Activated CD8-positive, alpha-beta T cell treated with anti-CD3 and anti-CD28 coated beads, Interleukin-2, amount 10 ng/mL, durations not matched to agents 7 days and 5 days (primary cell): ENCODE measurements around the gene NHSL1. TPM values are rescaled to one million over a fixed set of nuclear protein-coding genes. Genes with fewer than 3 reads are reported as not detected.

Source experiments
- ATAC-seq: fragments of 150-1000 bp; cut with Tn5 transposase; one replicate; pipeline ENCODE4 v1.10.0; 2021; ENCODE audit warnings: moderate library complexity
- CTCF ChIA-PET: fragments of 350-600 bp; sonication (Branson Sonifier 250); formaldehyde crosslinking; loops from one replicate; lab custom pipeline; 2021; ENCODE audit warnings: antibody characterized with exemption; lab: Charles Lee
- POLR2A ChIA-PET: fragments of 350-600 bp; sonication (Branson Sonifier 250); formaldehyde crosslinking; loops from one replicate; lab custom pipeline; 2021; ENCODE audit warnings: antibody characterized with exemption; lab: Charles Lee
- DNase-seq: peaks from one replicate; pipeline ENCODE4 v3.0.0-alpha.2; 2020
- H3K27ac Mint-ChIP-seq: one replicate; pipeline ENCODE4 v1.8.0; 2021; ENCODE audit warnings: mild to moderate bottlenecking, mixed read lengths
- H3K27me3 Mint-ChIP-seq: one replicate; pipeline ENCODE4 v1.8.0; 2021; ENCODE audit warnings: low read depth, mixed read lengths
- H3K36me3 Mint-ChIP-seq: one replicate; pipeline ENCODE4 v1.8.0; 2021; ENCODE audit warnings: low read depth, mixed read lengths
- H3K4me1 Mint-ChIP-seq: one replicate; pipeline ENCODE4 v1.8.0; 2021; ENCODE audit warnings: low read depth, mixed read lengths
- H3K4me3 Mint-ChIP-seq: one replicate; pipeline ENCODE4 v1.8.0; 2021; ENCODE audit warnings: mild to moderate bottlenecking, mixed read lengths
- H3K9me3 Mint-ChIP-seq: one replicate; pipeline ENCODE4 v1.8.0; 2022; ENCODE audit warnings: mixed read lengths; ENCODE audit not compliant: insufficient read depth
- total RNA-seq, 2 experiments: library from RNA; stranded (reverse); gene quantifications; one replicate each; pipeline ENCODE4 v1.2.3, GENCODE V29; 2021

The NHSL1 gene
- total RNA-seq, 2 experiments from 2014 or later, result 0.13 to 0.34 TPM

DNA sequence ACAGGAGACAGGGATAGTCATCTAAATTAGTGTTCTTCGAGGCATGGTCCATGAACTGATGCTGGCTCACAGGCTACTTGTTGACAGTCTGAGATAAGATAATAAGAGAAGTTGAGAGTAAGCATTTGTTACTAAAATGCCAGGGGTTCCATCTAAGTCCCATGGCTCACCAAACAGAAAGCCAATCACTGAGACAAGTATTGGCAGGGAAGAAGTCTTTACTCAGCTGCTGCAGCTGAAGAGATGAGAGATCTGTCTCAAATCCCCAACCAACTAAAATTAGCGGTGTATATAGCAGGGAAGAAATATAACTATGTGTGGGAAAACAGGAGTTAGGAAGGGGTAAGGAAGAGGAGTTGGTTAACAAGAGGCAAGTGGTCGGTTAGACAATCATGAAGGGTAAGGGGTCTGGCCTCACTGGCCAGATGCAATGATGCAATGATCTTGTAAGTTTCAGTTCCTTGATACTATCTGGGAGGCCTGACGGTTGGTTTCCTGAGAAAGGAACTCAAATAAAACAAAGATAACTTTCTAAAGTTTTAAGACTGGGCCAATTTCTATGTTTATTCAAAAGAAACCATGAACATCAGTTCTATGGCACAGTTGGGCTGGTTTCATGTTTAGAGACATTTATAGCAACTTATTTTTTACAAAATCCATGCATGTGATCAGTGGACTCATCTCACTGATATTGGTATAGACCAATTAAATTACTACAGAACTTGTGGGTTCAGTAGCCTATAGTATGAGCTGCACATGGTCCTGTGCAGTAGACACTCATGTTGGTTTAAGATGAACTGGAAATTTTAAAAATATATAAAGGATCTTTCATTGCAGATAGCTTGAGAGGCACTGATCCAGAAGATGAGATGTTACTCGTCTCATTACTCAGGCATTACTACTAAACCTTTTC lies 105.2 kb downstream of the NHSL1 start:
- H3K4me1 Mint-ChIP-seq, result peaks cover 5% of the 10 kb centered on the region
- CTCF ChIA-PET, result no interaction called here
- H3K4me3 Mint-ChIP-seq, result no peak overlapping the region
- POLR2A ChIA-PET, result no interaction called here
- no peak for ATAC-seq
- DNase-seq, result no peak
- no peak overlapping the region for H3K27ac Mint-ChIP-seq
- no peaks in the 10 kb centered on the region for H3K36me3 Mint-ChIP-seq
- no peaks in the 10 kb centered on the region for H3K9me3 Mint-ChIP-seq
- peaks cover 10% of the 10 kb centered on the region for H3K27me3 Mint-ChIP-seq

DNA sequence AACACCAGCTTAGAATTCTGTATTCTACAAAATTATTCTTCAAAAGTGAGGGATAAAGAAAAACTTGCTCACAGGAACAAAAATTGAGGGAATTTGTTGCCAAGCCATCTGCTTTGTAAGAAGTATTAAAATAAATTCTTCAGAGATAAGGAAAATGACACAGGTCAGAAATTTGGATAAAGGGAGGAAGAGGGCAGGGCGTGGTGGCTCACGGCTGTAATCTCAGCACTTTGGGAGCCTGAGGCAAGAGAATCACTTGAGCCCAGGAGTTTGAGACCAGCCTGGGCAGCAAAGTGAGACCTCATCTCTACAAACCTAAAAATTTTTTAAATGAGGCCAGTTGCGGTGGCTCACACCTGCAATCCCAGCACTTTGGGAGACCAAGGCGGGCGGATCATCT lies 109.7 kb downstream of the NHSL1 start:
- Mint-ChIP-seq H3K4me3 (no peak overlapping the region), H3K4me1 (peaks cover 5% of the 10 kb centered on the region), H3K36me3 (no peaks in the 10 kb centered on the region), H3K27me3 (peaks cover 17% of the 10 kb centered on the region), H3K9me3 (no peaks in the 10 kb centered on the region), H3K27ac (no peak overlapping the region)
- no peak for DNase-seq
- no peak for ATAC-seq
- ChIA-PET CTCF (no interaction called here), POLR2A (no interaction called here)

DNA sequence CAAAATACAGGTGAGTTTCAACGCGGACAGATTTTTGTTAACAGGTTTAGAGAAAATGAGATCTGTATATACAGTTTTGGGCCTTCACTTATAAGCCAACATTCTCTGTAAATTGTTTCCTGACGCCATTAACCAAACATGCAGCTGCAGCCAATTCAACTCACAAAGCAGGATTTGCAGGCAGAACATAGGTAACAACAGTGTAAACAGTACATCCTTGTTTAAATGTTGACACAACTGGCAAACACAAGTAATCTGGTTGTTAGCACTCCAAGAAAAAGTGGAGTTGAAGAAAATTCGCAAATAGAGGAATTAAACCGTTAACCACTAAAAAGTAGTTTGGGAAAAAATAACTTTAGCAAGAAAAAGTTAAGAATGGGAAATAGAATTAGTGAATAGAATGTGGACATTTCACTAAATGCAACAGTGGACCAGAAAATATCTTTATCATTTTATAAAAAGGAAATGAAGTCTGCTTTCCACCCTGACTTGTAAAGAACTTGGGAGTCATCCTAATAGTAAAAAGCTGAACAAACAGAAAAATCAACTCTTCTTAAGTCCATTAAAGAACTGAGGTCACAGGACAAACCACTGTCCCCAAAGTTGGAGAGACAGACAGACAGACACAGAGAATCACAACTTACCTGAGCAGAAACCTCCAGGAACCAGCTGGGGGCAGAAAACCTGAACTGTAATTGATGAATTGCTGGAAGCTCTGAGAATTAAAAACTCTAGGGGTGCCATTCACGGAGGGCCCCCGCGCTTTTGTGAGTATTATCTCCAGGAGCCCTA lies 111.5 kb downstream of the NHSL1 start:
- ATAC-seq, result no peak
- peaks cover 14% of the 10 kb centered on the region for H3K27me3 Mint-ChIP-seq
- H3K4me1 Mint-ChIP-seq, result no peaks in the 10 kb centered on the region
- POLR2A ChIA-PET, result no interaction called here
- CTCF ChIA-PET, result no interaction called here
- H3K36me3 Mint-ChIP-seq, result no peaks in the 10 kb centered on the region
- H3K27ac Mint-ChIP-seq, result no peak overlapping the region
- H3K4me3 Mint-ChIP-seq, result no peak overlapping the region
- no peaks in the 10 kb centered on the region for H3K9me3 Mint-ChIP-seq
- no peak for DNase-seq

DNA sequence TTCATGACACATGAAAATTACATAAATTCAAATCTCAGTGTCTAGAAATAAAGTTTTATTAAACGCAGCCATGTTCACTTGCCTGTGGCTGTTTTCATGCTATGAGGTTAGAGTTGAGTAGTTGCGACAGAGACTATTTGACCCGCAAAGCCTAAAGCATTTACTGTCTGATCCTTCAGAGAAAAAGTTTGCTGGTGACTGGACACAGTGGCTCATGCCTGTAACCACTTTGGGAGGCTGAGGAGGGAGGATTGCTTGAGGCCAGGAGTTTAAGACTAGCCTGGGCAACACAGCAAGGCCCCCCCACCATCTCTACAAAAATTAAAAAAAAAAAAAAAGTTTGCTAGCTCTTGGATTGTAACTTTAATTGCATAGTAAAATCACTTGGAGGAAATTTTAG lies 112.4 kb downstream of the NHSL1 start:
- Mint-ChIP-seq H3K9me3 (no peaks in the 10 kb centered on the region), H3K36me3 (no peaks in the 10 kb centered on the region), H3K27ac (no peak overlapping the region), H3K4me3 (no peak overlapping the region), H3K4me1 (no peaks in the 10 kb centered on the region), H3K27me3 (peaks cover 13% of the 10 kb centered on the region)
- DNase-seq, result no peak
- ATAC-seq, result no peak
- ChIA-PET CTCF (no interaction called here), POLR2A (no interaction called here)

DNA sequence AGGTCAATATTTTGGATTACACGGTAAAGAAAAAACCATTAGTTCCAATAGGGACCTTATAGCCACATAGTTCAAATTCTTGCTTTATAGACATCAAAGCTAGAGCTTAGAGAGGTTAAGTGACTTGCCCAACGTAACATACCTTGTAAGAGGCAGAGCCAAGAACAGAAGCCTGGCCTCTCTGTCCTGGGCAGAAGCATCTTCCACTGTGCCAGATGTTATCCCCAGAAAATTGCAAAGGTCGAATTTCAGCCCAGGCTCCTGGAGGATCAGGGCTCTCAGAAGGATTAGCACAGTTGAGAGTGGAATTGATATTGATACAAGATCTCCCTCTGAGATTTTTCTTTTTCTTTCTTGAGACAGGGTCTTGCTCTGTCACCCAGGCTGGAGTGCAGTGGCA lies 115.5 kb downstream of the NHSL1 start:
- CTCF ChIA-PET, result no interaction called here
- DNase-seq, result no peak
- no peaks in the 10 kb centered on the region for H3K9me3 Mint-ChIP-seq

DNA sequence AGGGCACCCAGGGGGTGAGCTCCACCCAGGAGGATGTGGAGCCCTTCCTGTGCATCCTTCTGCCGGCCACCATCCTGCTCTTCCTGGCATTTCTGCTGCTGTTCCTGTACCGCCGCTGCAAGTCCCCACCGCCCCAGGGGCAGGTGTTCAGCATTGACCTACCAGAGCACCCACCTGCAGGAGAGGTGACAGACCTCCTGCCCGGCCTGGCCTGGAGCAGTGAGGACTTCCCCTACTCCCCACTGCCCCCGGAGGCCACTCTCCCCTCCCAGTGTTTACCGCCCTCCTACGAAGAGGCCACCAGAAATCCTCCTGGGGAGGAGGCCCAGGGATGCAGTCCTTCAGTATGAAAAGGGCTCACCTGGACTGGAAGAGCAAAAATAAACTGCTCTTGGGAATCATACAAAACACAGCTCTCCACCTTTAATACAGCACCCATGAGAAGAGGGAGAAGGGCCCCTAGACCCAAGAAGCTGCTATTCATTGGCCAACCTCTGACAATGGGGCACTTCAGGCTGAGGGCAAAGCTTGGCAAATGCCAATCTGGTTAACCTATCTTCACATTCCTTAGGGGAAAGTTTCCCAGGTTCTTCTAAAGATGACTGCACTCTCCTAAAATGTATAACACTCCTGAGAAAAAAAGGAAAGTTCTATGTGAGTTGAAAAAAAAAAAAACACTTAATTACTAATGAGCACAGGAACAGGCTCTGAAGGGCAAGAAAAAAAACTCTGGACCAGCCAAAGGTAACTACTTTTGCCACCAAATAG lies 116.6 kb downstream of the NHSL1 start:
- CTCF ChIA-PET, result no interaction called here
- no peak overlapping the region for H3K4me3 Mint-ChIP-seq
- peaks cover 4% of the 10 kb centered on the region for H3K27me3 Mint-ChIP-seq
- no peaks in the 10 kb centered on the region for H3K36me3 Mint-ChIP-seq
- no peak overlapping the region for H3K27ac Mint-ChIP-seq
- DNase-seq, result no peak
- POLR2A ChIA-PET, result no interaction called here
- ATAC-seq, result no peak
- H3K9me3 Mint-ChIP-seq, result no peaks in the 10 kb centered on the region
- no peaks in the 10 kb centered on the region for H3K4me1 Mint-ChIP-seq

More for the DNA sequence above, 115.5 kb downstream of the NHSL1 start:
- ATAC-seq, result no peak
- H3K4me3 Mint-ChIP-seq, result no peak overlapping the region
- H3K27me3 Mint-ChIP-seq, result peaks cover 7% of the 10 kb centered on the region
- no peak overlapping the region for H3K27ac Mint-ChIP-seq
- H3K36me3 Mint-ChIP-seq, result no peaks in the 10 kb centered on the region
- POLR2A ChIA-PET, result no interaction called here
- no peaks in the 10 kb centered on the region for H3K4me1 Mint-ChIP-seq

DNA sequence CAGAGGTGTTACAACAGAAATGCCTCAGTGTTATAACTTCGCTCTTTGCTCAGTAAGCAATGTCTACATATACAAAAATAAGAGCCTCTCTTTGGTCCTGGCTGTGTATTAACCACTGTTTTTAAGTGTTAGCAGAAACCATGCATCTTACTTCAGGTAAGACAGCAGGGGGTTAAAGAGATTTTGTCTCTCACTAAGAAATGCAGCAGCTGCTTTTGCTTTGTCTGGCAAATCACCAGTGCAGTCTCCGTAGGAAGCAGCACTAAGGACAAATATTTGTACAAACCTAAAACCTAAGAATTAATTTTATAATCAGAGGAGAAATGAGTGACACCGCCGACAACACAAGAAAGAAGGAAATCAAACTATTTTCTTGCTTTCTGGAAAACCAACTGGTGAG lies 120.8 kb downstream of the NHSL1 start:
- ChIA-PET POLR2A (no interaction called here), CTCF (no interaction called here)
- H3K9me3 Mint-ChIP-seq, result no peaks in the 10 kb centered on the region
- no peaks in the 10 kb centered on the region for H3K4me1 Mint-ChIP-seq
- no peak overlapping the region for H3K4me3 Mint-ChIP-seq
- no peak for ATAC-seq
- DNase-seq, result no peak
- peaks cover 2% of the 10 kb centered on the region for H3K27me3 Mint-ChIP-seq
- no peak overlapping the region for H3K27ac Mint-ChIP-seq
- H3K36me3 Mint-ChIP-seq, result no peaks in the 10 kb centered on the region

DNA sequence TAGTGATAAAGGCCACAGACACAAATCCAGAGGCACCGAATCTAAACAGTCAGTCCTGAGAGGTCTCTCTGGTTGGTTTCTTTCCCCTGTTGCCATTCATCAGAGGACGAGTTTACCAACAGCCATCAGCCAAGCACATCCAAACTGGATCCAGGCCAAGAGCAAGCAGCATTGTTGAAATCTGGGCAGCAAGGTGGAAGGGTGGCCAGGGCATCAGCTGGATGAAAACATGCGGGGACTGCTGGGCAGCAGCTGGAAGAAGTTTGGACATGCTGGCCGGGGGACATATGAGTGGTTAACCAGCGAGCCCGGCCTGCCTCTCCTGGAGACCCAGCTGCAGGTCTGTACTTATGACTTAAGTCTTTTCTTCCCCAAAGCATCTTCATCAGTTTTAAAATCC lies 121.5 kb downstream of the NHSL1 start, which contains the start of gene SMIM28:
TSS of gene SMIM28 (plus strand) at position 62 of the 400 bp plus-strand sequence. CDS start at position 230, 168 bp downstream.
- Mint-ChIP-seq H3K36me3 (no peaks in the 10 kb centered on the region), H3K4me3 (no peak within 1 kb of the TSS), H3K27me3 (peaks cover 2% of the 10 kb centered on the region), H3K9me3 (no peaks in the 10 kb centered on the region), H3K4me1 (no peaks in the 10 kb centered on the region), H3K27ac (no peak within 1 kb of the TSS)
- ChIA-PET POLR2A (no interaction called here), CTCF (no interaction called here)
- ATAC-seq (no peak), DNase-seq (no peak)

DNA sequence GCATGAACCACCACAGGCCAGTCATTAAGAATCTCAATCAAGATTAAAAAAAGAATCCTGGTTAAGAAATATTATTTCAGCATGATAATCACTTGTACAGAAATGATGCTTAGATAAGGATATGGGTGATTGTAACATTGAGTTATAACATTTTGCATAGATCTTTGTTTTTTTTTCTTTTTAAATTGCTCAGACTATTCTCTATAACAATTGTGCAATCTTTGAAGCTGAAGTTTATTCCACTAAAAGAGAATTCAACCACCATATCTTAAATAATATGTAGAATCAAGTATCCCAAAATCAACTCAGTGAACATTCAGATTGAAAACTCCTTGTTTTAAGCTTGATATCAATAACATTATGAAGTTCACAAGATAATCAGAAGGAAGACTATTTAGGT lies 122.3 kb downstream of the NHSL1 start:
- no peak for DNase-seq
- H3K27me3 Mint-ChIP-seq, result peaks cover 2% of the 10 kb centered on the region
- no peaks in the 10 kb centered on the region for H3K4me1 Mint-ChIP-seq
- no peak overlapping the region for H3K27ac Mint-ChIP-seq
- POLR2A ChIA-PET, result no interaction called here
- ATAC-seq, result no peak
- no peaks in the 10 kb centered on the region for H3K9me3 Mint-ChIP-seq
- no peak overlapping the region for H3K4me3 Mint-ChIP-seq
- CTCF ChIA-PET, result no interaction called here
- no peaks in the 10 kb centered on the region for H3K36me3 Mint-ChIP-seq

DNA sequence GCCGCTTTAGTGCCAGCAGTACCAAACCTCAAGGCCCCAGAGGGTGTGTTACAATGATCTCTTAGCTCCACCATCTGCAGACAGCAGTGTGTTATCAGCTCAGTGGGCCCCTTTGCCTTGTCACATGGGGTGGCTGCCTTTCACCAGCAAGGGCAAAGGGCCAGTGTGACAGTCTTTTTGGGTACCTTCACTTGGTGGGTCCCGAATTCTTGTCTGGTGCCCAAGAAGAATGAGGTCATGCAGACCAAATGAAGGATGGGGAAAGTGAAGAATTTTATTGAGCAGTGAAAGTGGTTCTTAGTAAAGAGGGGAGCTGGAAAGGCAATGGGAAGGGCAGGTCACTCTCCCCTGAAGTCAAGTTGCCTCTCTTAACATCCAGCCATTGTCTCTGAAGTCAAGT lies 124.5 kb downstream of the NHSL1 start:
- Mint-ChIP-seq H3K27me3 (peaks cover 6% of the 10 kb centered on the region), H3K36me3 (no peaks in the 10 kb centered on the region)

DNA sequence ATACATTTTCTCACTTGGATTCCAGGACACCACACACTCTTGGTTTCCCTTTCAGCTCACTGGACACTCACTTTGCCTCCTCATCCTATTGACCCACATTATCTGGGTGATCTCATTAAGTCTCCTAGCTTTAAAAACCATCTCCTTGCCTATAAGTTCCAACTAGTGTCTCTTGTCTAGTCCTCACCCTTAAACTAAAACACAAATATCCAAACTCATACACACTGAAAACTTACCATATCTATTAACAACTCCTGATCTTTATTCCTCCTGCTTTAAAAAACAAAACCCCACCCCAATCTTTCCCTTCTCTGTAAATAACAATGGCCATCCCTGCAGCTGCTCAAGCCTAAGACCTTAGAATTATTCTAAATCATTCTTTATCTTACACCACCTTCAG lies 125.1 kb downstream of the NHSL1 start:
- Mint-ChIP-seq H3K9me3 (no peaks in the 10 kb centered on the region), H3K27ac (no peak overlapping the region), H3K36me3 (no peaks in the 10 kb centered on the region), H3K4me1 (no peaks in the 10 kb centered on the region), H3K4me3 (no peak overlapping the region), H3K27me3 (peaks cover 7% of the 10 kb centered on the region)
- DNase-seq (no peak), ATAC-seq (no peak)
- POLR2A ChIA-PET, result no interaction called here
- CTCF ChIA-PET, result no interaction called here

More for the DNA sequence above, 124.5 kb downstream of the NHSL1 start:
- Mint-ChIP-seq H3K9me3 (no peaks in the 10 kb centered on the region), H3K4me1 (no peaks in the 10 kb centered on the region), H3K27ac (no peak overlapping the region), H3K4me3 (no peak overlapping the region)
- ChIA-PET POLR2A (no interaction called here), CTCF (no interaction called here)
- no peak for ATAC-seq
- DNase-seq, result no peak
